Fibroblast of skin of left biceps (primary cell): ENCODE results near the gene PAPOLG.
"Not testable (repeated sequence)": the region's sequence is repeated elsewhere in the genome, so short reads cannot be mapped to it uniquely, and the experiment has no call there.

Experiments
- DNase-seq, 2 experiments: peaks; one replicate each; pipeline ENCODE4 v3.0.0-alpha.2; 2013; ENCODE audit warnings: low read depth in 2 of 2

PAPOLG gene

GRCh38 chr2:60822987-60823386, 66.9 kb downstream of the PAPOLG start:
- no peak for DNase-seq

GRCh38 chr2:60823694-60824305, 67.7 kb downstream of the PAPOLG start:
- no peak for DNase-seq

GRCh38 chr2:60825666-60826065, 69.6 kb downstream of the PAPOLG start:
- no peak for DNase-seq

GRCh38 chr2:60826111-60826510, 70.0 kb downstream of the PAPOLG start:
- no peak for DNase-seq

- DNase-seq: not testable (repeated sequence)
Observed at GRCh38 chr2:60826860-60827259, 70.8 kb downstream of the PAPOLG start.

- DNase-seq: no peak
Observed at GRCh38 chr2:60827369-60827768, 71.3 kb downstream of the PAPOLG start.

GRCh38 chr2:60830991-60831390, 74.9 kb downstream of the PAPOLG start:
- DNase-seq: no peak

GRCh38 chr2:60831921-60832320, 75.9 kb downstream of the PAPOLG start:
- no peak for DNase-seq

GRCh38 chr2:60832621-60833020, 76.6 kb downstream of the PAPOLG start:
- no peak for DNase-seq

- DNase-seq: no peak
Observed at GRCh38 chr2:60834270-60834717, 78.2 kb downstream of the PAPOLG start.

GRCh38 chr2:60836491-60836890, 80.4 kb downstream of the PAPOLG start:
- no peak for DNase-seq

- DNase-seq: no peak
Observed at GRCh38 chr2:60837123-60837522, 81.1 kb downstream of the PAPOLG start.

- DNase-seq: no peak
Observed at GRCh38 chr2:60838481-60838880, 82.4 kb downstream of the PAPOLG start.

- DNase-seq: no peak
Observed at GRCh38 chr2:60839126-60839813, 83.2 kb downstream of the PAPOLG start.

GRCh38 chr2:60840880-60841279, 84.8 kb downstream of the PAPOLG start:
- DNase-seq: no peak

GRCh38 chr2:60843006-60843405, 86.9 kb downstream of the PAPOLG start:
- no peak for DNase-seq

- DNase-seq: no peak
Observed at GRCh38 chr2:60844105-60844504, 88.0 kb downstream of the PAPOLG start.

GRCh38 chr2:60847854-60848253, 91.8 kb downstream of the PAPOLG start:
- DNase-seq: no peak
